Subcutaneous adipose tissue (tissue), 4 donors: ENCODE data around the gene PRKCD. TPM values are rescaled to one million over a fixed set of nuclear protein-coding genes. Genes with fewer than 3 reads are reported as not detected.

Experiments
- CTCF ChIP-seq: fragments of 450-650 bp; IDR thresholded peaks from one replicate; pipeline ENCODE4 v1.5.1; 2016; ENCODE audit warnings: low read depth, mild to moderate bottlenecking, control low read depth, antibody characterized with exemption, moderate library complexity
- total RNA-seq, 4 donors: library from RNA; depleted of rRNA; stranded (reverse); fragments of >200 nt; gene quantifications; one replicate each; pipeline ENCODE4 v1.1.0, GENCODE V29; 2016

Gene PRKCD
- total RNA-seq, 4 donors from 2014 or later, result 26.2 to 84.0 (median 48.0) TPM

GRCh38 chr3:53216723-53217122 is 55.7 kb downstream of the PRKCD start:
- TF ChIP-seq CTCF, result no peak

GRCh38 chr3:53217175-53217574 is 56.2 kb downstream of the PRKCD start:
- TF ChIP-seq CTCF, result no peak

- no peak for TF ChIP-seq CTCF
Observed at GRCh38 chr3:53218131-53218530, 57.1 kb downstream of the PRKCD start.

GRCh38 chr3:53219895-53220483 is 59.0 kb downstream of the PRKCD start:
- TF ChIP-seq CTCF, result no peak

- TF ChIP-seq CTCF, result no peak
Observed at GRCh38 chr3:53221345-53221744, 60.3 kb downstream of the PRKCD start.

GRCh38 chr3:53221827-53222182 is 60.8 kb downstream of the PRKCD start:
- no peak for TF ChIP-seq CTCF

- TF ChIP-seq CTCF, result no peak
Observed at GRCh38 chr3:53222183-53222901, 61.3 kb downstream of the PRKCD start.
